ENCODE results near the gene STX8.

The STX8 gene

DNA sequence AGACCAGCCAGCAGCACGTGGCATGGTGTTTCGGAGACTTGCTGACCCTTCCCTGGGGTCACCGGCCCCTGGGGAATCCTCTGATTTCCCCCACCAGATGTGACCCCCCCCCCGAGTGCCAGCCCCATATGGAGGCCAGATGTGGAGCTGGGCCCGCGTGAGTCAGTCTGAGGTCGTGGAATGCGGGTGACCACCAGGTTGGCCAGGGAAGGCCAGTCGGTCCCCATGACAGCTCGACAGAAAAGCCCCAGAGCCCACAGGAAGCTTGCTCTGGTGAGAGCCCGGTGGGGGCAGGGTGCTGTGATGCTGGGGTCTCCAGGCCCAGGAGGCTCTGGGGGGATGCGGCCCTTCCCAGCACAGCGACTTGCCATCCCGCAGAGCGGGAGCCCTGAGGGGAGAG is 345.3 kb downstream of the STX8 start:
- Mint-ChIP-seq H3K27me3 (peaks cover 16% of the 10 kb centered on the region), H3K27ac (no peak overlapping the region), H3K36me3 (ENCODE audit: low read depth) (no peaks in the 10 kb centered on the region), H3K9me3 (no peaks in the 10 kb centered on the region), H3K4me1 (ENCODE audit: low read depth) (peaks cover 5% of the 10 kb centered on the region), H3K4me3 (no peak overlapping the region)
- no peak for DNase-seq

DNA sequence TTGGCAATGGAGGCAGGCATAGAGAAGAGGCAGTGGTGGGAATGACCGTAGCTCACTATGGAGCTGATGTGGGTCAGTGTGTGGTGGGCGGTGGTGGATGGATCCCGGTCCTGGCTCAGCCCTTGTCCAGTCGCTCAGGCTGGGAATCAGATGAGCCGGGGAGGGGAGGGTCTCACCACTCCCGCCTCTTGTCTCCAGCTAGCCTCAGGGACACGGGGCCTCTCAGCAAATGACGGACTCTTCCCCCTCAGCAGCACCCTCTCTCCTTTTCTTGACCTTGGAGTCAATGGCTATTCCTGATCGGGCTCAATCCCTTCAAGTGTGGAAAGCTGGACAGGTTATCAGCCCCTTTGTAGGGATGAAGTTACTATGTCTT is 345.8 kb downstream of the STX8 start:
- Mint-ChIP-seq H3K36me3 (ENCODE audit: low read depth) (no peaks in the 10 kb centered on the region), H3K9me3 (no peaks in the 10 kb centered on the region), H3K27me3 (peaks cover 14% of the 10 kb centered on the region), H3K27ac (no peak overlapping the region), H3K4me3 (no peak overlapping the region), H3K4me1 (ENCODE audit: low read depth) (peaks cover 3% of the 10 kb centered on the region)
- DNase-seq = no peak

DNA sequence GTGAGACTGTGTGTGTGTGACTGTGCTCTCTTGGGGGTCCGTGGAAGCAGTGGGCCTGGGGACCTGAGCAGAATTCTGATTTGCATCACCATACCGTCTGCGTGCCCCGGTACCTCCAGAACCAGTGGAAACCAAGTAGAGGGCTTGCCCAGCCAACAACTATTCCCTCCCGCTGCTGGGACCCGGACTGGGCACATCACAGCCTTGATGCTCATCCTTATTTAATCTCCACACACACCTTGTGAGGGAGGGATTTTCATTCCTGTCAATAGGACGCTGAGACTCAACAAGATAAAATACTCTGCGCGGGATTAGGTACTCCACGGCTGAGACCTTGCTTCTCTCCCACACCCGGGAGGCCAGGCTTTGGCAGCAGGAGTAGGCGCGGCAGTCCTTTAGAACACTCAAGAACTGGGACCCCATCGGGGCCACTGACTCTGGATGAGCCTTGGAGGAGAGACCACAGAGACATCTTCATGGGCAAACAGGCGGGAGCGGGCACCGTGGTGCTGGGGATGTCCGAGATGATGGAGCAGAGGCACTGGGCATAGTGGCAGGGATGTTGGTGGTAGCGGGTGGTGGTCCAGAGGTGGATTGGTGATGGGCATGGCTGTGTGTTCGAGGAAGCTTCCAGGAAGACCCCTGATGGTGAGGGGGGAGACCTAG is 346.3 kb downstream of the STX8 start:
- Mint-ChIP-seq H3K4me1 (ENCODE audit: low read depth) (peaks cover 3% of the 10 kb centered on the region), H3K36me3 (ENCODE audit: low read depth) (no peaks in the 10 kb centered on the region), H3K27ac (no peak overlapping the region), H3K27me3 (peaks cover 11% of the 10 kb centered on the region), H3K9me3 (no peaks in the 10 kb centered on the region), H3K4me3 (no peak overlapping the region)
- no peak for DNase-seq

DNA sequence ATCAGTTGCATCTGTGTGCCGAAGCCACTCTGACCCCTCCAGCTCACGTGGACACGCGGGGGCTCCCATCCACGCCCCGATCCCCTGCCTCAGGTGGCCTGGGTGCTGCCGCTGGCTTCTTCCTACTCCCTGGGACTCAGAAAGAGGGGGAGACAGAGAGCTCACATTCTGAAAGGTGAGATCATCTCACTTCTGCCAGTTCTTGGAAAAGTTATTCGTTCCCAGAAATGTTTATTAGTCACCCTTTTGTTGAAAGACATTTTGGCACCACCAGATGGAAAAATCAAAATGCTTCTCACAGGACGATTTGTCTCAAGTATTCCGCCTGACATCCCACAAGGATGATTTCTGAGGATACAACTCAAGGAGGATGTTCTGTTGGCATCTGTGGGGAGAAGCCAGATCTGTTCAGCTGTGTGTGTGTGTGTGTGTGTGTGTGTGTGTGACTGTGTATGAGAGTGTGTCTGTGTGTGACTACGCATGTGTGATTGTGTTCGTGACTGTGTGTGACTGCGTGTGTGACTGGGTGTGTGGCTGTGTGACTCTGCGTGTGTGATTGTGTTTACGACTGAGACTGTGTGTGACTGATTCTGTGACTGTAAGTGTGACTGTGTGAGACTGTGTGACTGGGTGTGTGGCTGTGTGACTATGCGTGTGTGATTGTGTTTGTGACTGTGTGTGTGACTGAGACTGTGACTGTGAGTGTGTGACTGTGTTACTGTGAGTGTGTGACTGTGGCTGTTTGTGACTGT is 347.0 kb downstream of the STX8 start:
- H3K27me3 Mint-ChIP-seq = peaks cover 4% of the 10 kb centered on the region
- H3K4me3 Mint-ChIP-seq = no peak overlapping the region
- DNase-seq = no peak
- H3K4me1 Mint-ChIP-seq (ENCODE audit: low read depth) = peaks cover 3% of the 10 kb centered on the region
- H3K27ac Mint-ChIP-seq = no peak overlapping the region
- no peaks in the 10 kb centered on the region for H3K9me3 Mint-ChIP-seq
- no peaks in the 10 kb centered on the region for H3K36me3 Mint-ChIP-seq (ENCODE audit: low read depth)

DNA sequence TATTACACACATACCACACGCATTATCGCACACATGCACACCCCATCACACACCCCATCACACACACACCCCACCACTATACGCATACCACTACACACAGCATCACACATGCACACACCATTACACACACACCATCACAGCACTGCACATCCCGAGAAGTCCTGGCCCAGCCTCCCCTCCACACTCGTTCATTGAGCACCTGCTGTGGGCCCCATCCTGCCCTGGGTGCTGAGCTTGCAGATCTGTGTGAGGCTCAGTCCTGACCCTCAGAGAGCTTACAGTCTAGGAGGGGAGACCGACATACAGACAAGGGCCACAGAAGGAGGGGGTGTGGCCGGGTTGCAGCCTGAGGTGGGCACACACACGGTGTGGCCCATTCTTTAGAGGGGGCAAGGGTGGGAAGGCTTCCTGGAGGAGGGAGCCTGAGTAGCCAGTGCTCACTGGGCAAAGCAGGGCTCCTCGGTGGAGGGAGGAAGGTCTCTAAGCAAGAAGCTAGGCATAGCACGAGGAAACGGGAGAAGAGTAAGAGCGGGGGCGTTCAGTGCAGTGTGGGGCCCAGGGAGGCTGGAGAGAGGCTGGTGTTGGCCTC is 347.7 kb downstream of the STX8 start:
- Mint-ChIP-seq H3K4me3 (no peak overlapping the region), H3K36me3 (ENCODE audit: low read depth) (no peaks in the 10 kb centered on the region), H3K4me1 (ENCODE audit: low read depth) (peaks cover 3% of the 10 kb centered on the region), H3K27me3 (no peaks in the 10 kb centered on the region), H3K27ac (no peak overlapping the region), H3K9me3 (no peaks in the 10 kb centered on the region)
- DNase-seq = no peak

DNA sequence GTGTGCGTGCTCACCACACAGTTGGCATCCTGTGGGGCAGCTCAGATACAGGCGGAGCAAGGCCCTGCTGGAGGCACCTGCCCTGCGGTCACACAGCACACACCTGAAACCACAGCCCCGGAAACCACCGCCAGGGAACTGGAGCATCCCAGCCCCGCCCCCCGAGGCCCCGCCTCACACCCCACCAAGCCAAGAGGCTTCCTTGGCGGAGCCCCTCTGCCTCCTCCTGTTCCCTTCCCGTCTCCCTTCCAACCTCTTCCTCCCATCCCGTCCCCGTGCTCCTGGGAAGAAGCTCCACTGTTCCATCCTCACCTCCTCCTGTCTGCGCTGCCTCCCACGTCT is 348.9 kb downstream of the STX8 start:
- H3K27me3 Mint-ChIP-seq = no peaks in the 10 kb centered on the region
- H3K36me3 Mint-ChIP-seq (ENCODE audit: low read depth) = no peaks in the 10 kb centered on the region
- DNase-seq = no peak
- no peaks in the 10 kb centered on the region for H3K9me3 Mint-ChIP-seq
- peaks cover 3% of the 10 kb centered on the region for H3K4me1 Mint-ChIP-seq (ENCODE audit: low read depth)
- no peak overlapping the region for H3K4me3 Mint-ChIP-seq
- H3K27ac Mint-ChIP-seq = no peak overlapping the region

DNA sequence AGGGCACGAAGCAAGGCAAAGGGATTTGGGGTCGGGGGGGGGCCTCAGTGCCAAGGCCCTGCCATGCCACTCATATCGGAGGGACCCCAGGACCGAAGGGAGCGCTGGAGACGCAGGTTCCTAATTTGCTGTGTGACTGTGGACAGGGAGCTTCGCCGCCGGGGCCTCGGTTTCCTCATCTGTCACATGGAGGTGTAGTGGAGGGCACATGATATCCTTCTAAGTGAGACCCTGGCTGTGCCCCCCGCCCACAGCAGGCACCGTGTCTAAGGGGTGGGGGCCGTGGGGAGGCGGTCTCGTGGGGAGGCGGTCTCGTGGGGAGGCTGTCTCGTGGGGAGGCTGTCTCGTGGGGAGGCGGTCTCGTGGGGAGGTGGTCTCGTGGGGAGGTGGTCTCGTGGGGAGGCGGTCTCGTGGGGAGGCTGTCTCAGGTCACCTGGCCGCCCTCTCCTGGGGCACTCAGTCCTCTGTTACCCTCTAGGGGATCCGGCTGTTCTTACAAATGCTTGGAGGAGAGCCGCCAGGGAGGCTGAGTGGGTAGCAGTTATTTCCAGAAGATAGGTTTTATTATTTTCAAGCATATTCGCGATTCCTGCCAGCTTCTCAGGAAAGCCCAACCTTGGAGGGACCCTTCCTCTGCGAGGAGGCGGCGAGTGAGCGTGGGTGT is 349.4 kb downstream of the STX8 start:
- no peak overlapping the region for H3K27ac Mint-ChIP-seq
- no peaks in the 10 kb centered on the region for H3K27me3 Mint-ChIP-seq
- no peak overlapping the region for H3K4me3 Mint-ChIP-seq
- H3K36me3 Mint-ChIP-seq (ENCODE audit: low read depth) = no peaks in the 10 kb centered on the region
- H3K9me3 Mint-ChIP-seq = no peaks in the 10 kb centered on the region
- no peak for DNase-seq
- peaks cover 3% of the 10 kb centered on the region for H3K4me1 Mint-ChIP-seq (ENCODE audit: low read depth)

DNA sequence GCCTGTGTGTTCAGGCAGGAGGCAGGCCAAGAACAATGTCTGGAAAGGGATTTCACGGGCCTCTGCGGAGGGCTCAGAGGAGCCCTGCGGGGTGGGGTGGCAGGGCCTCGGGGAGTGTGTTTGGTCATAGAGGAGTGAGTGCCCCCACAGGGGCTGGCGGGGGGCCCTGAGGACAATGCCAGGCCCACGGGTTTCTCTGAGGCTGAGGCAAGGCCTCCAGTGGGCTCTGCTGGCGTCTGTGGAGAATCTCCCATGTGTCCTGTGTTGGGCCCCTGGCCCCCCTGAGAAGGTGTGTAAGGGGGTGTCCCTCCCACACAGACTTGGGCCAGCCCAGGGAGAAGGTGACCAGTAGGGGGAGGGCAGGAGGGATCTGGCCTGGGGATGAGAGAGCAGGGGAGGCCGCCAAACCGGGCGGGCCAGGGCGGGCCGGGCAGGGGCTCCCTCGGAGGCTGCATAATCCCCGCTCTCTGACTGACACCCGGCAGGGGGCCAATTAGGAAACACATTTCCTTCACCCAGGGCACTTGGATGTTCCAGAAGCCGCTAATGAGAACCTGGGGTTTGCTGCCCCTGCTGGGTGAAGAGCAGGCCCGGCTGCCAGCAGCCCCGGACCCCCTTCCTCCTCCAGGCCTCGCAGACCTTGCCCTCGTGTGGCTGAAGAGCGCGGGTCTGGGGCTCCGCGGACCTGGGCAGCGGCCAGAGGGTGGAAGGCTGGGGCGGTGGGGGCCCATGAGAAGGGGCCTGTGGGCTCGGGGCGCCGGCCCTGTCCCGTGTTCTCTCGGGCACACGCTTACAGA is 350.1 kb downstream of the STX8 start:
- Mint-ChIP-seq H3K9me3 (no peaks in the 10 kb centered on the region), H3K36me3 (ENCODE audit: low read depth) (no peaks in the 10 kb centered on the region), H3K27ac (no peak overlapping the region), H3K27me3 (no peaks in the 10 kb centered on the region), H3K4me1 (ENCODE audit: low read depth) (peaks cover 3% of the 10 kb centered on the region), H3K4me3 (no peak overlapping the region)
- DNase-seq = no peak

DNA sequence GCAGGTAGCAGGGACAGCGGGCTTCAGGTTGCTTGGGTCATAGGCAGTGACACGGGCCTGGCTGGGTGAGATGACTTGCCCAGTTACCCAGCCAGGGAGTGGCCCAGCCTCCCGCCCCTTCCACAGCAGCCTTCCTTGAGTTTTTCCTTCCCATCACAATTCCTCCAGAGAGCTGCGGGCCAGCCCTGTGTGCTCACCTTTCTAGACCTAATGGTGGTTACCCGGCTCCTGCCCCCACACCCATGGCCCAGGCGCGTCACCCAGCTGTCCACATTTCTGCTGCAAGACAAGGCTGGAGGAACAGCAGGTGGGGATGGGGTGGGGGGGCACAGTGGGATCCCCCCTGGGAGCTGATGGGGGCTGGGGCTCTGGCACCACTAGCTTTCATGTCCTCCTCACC is 351.1 kb downstream of the STX8 start:
- no peak overlapping the region for H3K27ac Mint-ChIP-seq
- no peak overlapping the region for H3K4me3 Mint-ChIP-seq
- peaks cover 3% of the 10 kb centered on the region for H3K4me1 Mint-ChIP-seq (ENCODE audit: low read depth)
- DNase-seq = no peak
- H3K9me3 Mint-ChIP-seq = no peaks in the 10 kb centered on the region
- no peaks in the 10 kb centered on the region for H3K27me3 Mint-ChIP-seq
- no peaks in the 10 kb centered on the region for H3K36me3 Mint-ChIP-seq (ENCODE audit: low read depth)

DNA sequence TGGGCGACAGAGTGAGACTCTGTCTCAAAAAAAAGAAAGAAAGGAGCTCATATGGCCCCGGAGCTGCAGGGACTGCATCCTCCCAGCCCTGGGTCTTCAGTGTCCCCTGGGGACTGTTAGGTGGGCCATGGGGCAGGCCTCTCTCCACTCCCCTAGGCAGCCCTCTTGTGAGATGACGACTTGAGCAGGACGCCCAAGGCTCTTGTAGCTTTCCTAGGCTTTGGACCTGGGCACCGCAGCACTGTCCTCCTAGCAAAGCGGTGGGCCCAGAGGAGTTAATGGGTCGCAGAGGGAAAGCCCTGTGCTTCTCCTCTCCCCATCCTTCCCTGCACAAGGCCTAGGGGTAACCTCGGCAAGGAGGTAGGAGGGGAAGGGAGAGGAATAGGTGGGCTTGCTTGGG is 352.1 kb downstream of the STX8 start:
- Mint-ChIP-seq H3K9me3 (no peaks in the 10 kb centered on the region), H3K27ac (no peak overlapping the region), H3K4me3 (no peak overlapping the region), H3K36me3 (ENCODE audit: low read depth) (no peaks in the 10 kb centered on the region), H3K4me1 (ENCODE audit: low read depth) (peaks cover 3% of the 10 kb centered on the region), H3K27me3 (no peaks in the 10 kb centered on the region)
- no peak for DNase-seq

DNA sequence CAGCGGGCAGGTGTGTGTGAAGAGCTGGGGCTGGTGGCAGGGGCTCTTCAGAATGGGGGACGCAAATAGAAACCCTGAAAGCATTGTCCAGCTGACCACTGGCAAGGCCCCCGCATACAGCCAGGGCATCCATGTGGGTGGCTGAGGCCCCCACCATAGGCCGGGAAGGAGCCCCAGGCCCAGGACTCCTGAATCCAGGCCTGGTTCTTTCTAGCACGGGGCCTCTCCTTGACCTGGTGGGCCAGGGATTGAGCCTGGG is 353.8 kb downstream of the STX8 start:
- Mint-ChIP-seq H3K27me3 (peaks cover 6% of the 10 kb centered on the region), H3K4me3 (no peak overlapping the region), H3K4me1 (ENCODE audit: low read depth) (peaks cover 3% of the 10 kb centered on the region), H3K9me3 (peaks cover 4% of the 10 kb centered on the region), H3K36me3 (ENCODE audit: low read depth) (no peaks in the 10 kb centered on the region), H3K27ac (no peak overlapping the region)
- DNase-seq = no peak

DNA sequence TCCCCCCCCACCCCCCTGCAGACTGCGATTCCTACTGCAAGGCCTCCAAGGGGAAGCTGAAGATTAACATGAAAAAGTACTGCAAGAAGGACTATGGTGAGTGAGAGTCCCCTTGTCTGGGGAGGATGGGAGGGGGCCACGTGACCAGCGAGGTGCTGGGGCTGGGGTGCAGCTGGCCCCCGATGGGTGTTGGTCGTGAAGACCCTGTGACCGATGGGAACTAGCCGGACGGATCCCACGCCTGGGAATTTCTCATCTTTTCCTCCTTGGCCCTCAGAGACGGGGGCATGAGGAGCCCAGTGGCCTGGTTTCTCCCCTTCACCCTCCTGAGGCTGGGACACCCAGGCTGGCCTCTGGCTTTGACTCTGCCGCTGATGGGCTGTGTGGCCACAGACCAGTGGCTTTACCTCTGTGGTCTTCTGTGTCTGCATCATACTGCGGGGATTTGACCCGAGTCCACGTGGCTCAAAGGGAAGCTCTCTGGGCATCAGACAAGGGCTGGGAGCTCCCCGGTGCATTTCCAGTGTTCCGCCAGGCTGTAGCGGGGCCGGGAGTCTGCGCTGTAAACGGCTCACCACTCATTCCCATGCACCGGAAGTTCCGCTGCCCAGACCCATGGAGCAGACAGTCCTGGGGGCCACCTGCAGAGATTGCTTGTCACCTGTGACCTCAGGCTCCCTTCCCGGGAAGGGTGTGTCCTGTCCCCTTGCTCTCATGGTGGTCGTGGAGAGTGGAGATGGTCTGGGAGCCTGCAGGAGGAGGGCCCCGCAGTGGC is 354.3 kb downstream of the STX8 start:
- H3K9me3 Mint-ChIP-seq = peaks cover 7% of the 10 kb centered on the region
- no peak overlapping the region for H3K4me3 Mint-ChIP-seq
- no peaks in the 10 kb centered on the region for H3K4me1 Mint-ChIP-seq (ENCODE audit: low read depth)
- no peak for DNase-seq
- no peak overlapping the region for H3K27ac Mint-ChIP-seq
- H3K36me3 Mint-ChIP-seq (ENCODE audit: low read depth) = no peaks in the 10 kb centered on the region
- H3K27me3 Mint-ChIP-seq = peaks cover 6% of the 10 kb centered on the region

DNA sequence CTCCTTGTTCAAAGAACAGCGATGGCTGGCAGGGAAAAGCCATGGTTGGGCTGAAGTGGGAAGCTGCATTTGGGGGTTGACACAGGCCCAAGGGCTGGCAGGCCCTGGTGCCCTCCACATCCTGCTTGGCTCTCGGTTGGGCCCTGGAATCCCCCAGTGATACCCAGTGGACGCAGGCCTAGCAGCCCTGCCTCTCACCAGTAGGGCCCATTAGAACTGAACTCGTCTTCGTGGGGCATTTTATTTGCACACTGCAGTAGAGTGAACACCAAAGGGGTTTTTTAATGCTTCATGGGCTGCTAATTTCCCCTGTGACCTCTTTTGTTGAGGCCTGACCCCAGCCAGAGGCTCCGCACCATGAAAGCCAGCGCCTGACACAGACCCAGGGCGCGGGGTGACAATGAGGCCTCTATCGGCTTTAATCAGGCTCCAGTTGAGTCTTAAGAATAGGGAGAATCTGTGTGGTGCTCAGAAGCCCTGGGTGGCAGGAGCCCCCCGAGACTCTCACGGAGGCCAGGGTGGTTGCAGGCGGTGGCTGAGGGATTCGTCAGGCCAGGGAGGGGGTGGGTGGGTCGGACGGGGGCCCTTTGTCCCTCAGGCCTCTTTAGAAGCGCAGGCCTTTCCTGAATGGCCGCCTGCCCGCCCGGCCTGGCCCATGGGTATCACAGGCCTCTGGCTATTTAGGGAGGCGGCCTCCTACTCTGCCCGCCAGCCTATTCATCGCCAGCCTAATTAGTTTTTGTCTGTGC is 355.0 kb downstream of the STX8 start:
- H3K36me3 Mint-ChIP-seq (ENCODE audit: low read depth) = peaks cover 7% of the 10 kb centered on the region
- peaks cover 6% of the 10 kb centered on the region for H3K27me3 Mint-ChIP-seq
- H3K4me3 Mint-ChIP-seq = no peak overlapping the region
- H3K27ac Mint-ChIP-seq = no peak overlapping the region
- peaks cover 15% of the 10 kb centered on the region for H3K9me3 Mint-ChIP-seq
- H3K4me1 Mint-ChIP-seq (ENCODE audit: low read depth) = no peaks in the 10 kb centered on the region
- no peak for DNase-seq

Data from activated T-cell treated with anti-CD3 and anti-CD28 coated beads, Interleukin-2, amount 50 U/mL, for 24 hours (primary cell).